GM18511 (cell line): ENCODE measurements around the gene ALOXE3.

Source experiments
- ATAC-seq: cut with Tn5 transposase; IDR thresholded peaks from one replicate; pipeline ENCODE4 v1.9.1; 2021; ENCODE audit warnings: mild to moderate bottlenecking, moderate library complexity; ENCODE audit not compliant: unreplicated experiment

Gene ALOXE3

GRCh38 chr17:8055851-8056231 lies 62.5 kb downstream of the ALOXE3 start:
- ATAC-seq: no peak

GRCh38 chr17:8053600-8053999 lies 64.7 kb downstream of the ALOXE3 start:
- ATAC-seq: no peak

- no peak for ATAC-seq
Measured at GRCh38 chr17:8052256-8053252, 65.8 kb downstream of the ALOXE3 start.

GRCh38 chr17:8051831-8052230 lies 66.5 kb downstream of the ALOXE3 start:
- ATAC-seq: no peak

DNA sequence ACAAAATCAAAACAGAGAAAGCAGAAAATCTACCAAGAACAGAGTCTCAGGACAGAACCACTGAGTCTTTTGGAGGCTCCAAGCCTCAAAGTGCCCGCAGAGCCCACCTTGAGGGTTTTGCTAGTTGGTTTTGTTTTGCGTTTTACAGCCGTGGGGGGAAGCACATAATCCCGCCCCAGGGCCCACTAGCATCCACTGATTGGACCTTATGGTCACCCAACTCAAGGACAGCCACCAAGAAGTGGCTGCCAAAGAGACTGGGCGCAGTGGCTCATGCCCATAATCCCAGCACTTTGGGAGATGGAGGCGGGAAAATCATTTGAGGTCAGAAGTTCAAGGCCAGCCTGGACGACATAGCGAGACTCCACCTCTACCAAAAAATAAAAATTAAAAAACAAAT lies 69.6 kb downstream of the ALOXE3 start:
- ATAC-seq: no peak

DNA sequence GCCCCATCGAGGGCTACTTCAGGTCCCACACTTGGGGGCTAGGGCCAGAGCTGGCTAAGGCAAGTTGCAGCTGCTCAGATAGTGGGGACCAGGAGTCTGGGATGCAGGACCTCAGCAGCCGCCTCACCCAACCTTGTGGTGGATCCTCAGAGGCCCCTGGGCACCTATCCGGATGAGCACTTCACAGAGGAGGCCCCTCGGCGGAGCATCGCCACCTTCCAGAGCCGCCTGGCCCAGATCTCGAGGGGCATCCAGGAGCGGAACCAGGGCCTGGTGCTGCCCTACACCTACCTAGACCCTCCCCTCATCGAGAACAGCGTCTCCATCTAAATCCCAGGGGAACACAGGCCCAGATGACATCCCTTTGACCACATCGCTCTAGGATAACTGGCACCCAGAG lies 70.1 kb downstream of the ALOXE3 start:
- no peak for ATAC-seq

DNA sequence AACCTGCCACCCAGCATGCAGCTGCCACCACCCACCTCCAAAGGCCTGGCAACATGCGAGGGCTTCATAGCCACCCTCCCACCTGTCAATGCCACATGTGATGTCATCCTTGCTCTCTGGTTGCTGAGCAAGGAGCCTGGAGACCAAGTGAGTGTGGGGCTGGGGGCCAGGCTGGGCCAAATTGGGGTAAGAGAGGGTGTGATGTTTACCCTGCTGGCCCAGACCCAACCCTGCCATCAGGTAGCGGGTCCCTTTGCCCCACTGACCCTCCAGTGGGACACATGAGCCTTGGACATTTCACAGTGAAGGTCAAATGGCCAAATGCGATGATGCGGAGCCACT lies 70.6 kb downstream of the ALOXE3 start:
- ATAC-seq: no peak

- no peak for ATAC-seq
Measured at GRCh38 chr17:8046929-8047768, 71.2 kb downstream of the ALOXE3 start.

DNA sequence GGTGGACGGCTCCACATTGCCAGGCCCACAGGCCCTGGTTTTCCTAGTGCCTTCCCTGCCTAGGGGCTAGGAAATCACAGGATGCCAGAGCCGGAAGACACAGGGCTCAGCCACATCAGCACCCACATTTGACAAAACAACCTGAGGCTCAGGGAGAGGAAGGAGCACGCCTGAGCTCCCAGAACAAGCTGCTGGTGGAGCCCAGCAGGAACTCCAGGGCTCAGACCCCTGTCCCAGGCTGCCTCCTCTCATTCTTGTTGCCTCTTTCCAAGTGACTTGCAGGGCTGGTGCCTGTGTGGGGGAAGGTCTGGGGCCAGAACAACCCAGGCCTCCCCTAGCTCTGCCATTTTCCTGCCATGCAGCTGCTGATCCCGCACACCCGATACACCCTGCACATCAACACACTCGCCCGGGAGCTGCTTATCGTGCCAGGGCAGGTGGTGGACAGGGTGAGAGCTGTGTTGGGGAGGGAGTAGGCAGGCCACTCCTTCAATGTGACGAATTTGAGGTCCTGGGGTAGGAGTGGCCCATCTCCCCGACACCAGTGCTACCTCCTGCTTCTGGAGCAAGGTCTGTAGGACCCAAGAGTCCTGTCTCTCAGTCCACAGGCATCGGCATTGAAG lies 71.9 kb downstream of the ALOXE3 start:
- ATAC-seq: no peak
